ENCODE data around the gene CARD11.

Gene CARD11

DNA sequence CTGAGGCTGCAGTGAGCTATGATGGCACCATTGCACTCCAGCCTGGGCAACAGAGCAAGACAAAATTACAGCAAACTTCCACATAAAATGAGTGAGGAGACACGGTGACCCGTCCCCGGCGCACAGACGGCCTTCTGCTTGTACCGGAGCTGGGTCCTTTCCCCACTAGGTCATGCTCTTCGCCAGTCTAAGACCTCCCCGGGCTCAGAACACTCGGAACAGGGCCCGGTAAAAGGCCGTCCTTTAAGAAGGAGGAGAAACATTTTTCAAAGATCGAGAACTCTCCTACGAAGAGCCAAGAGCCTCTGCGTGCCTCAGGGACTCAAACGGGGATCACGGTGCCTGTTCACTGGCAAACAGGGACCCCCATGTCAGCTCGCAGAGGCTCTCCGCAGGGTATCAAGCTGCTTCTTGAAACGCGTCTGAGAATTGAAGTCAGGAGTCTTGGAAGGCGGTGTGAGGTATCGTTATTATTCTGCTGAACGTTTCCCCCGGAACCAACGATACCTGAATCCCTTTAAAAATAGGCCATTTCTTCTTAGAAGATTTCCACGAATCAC lies 9.0 kb downstream of the CARD11 start:
- CTCF ChIA-PET, result no interaction called here

GRCh38 chr7:3033581-3033980 lies 10.1 kb downstream of the CARD11 start:
- no peak for DNase-seq (ENCODE audit: low spot score)
- POLR2A ChIA-PET (ENCODE audit: low non-redundant PET), result no interaction called here
- TF ChIP-seq CTCF (conservative IDR thresholded peaks at IDR 0.05; ENCODE audit: low read depth), result no peak
- no peak overlapping the region for H3K27ac ChIP-seq
- CTCF ChIA-PET, result no interaction called here

More for the DNA sequence above, 9.0 kb downstream of the CARD11 start:
- no peak for DNase-seq (ENCODE audit: low spot score)
- POLR2A ChIA-PET (ENCODE audit: low non-redundant PET), result no interaction called here
- no peak for TF ChIP-seq CTCF (conservative IDR thresholded peaks at IDR 0.05; ENCODE audit: low read depth)
- no peak overlapping the region for H3K27ac ChIP-seq

- ChIA-PET CTCF (interaction anchor here (0.6 kb wide), 1 partner anchor 146 kb away, joined by 6 read pairs; no protein-coding TSS in a partner anchor), POLR2A (ENCODE audit: low non-redundant PET) (no interaction called here)
- DNase-seq (ENCODE audit: low spot score), result no peak
- TF ChIP-seq CTCF (conservative IDR thresholded peaks at IDR 0.05; ENCODE audit: low read depth), result no peak
- H3K27ac ChIP-seq, result no peak overlapping the region
Observed at GRCh38 chr7:3033136-3033535, 10.5 kb downstream of the CARD11 start.

GRCh38 chr7:3032256-3032655 lies 11.4 kb downstream of the CARD11 start:
- DNase-seq (ENCODE audit: low spot score), result no peak
- CTCF ChIA-PET, result interaction anchor here (0.5 kb wide), 1 partner anchor 51 kb away, joined by 5 read pairs; no protein-coding TSS in a partner anchor

GRCh38 chr7:3029138-3029537 lies 14.5 kb downstream of the CARD11 start:
- ChIA-PET CTCF (no interaction called here), POLR2A (ENCODE audit: low non-redundant PET) (no interaction called here)
- TF ChIP-seq CTCF (conservative IDR thresholded peaks at IDR 0.05; ENCODE audit: low read depth), result no peak
- DNase-seq (ENCODE audit: low spot score), result no peak
- H3K27ac ChIP-seq, result no peak overlapping the region

More at GRCh38 chr7:3032256-3032655, 11.4 kb downstream of the CARD11 start:
- no peak for TF ChIP-seq CTCF (conservative IDR thresholded peaks at IDR 0.05; ENCODE audit: low read depth)
- no peak overlapping the region for H3K27ac ChIP-seq
- POLR2A ChIA-PET (ENCODE audit: low non-redundant PET), result no interaction called here

GRCh38 chr7:3028758-3029093 lies 14.9 kb downstream of the CARD11 start:
- ChIA-PET CTCF (interaction anchor here (0.5 kb wide), 1 partner anchor 21 kb away, joined by 4 read pairs; no protein-coding TSS in a partner anchor), POLR2A (ENCODE audit: low non-redundant PET) (no interaction called here)
- H3K27ac ChIP-seq, result no peak overlapping the region
- DNase-seq (ENCODE audit: low spot score), result no peak
- no peak for TF ChIP-seq CTCF (conservative IDR thresholded peaks at IDR 0.05; ENCODE audit: low read depth)

All from RWPE1 (cell line).